H1 (cell line): ENCODE results near the gene OTOS. TPM values are rescaled to one million over a fixed set of nuclear protein-coding genes. Genes with fewer than 3 reads are reported as not detected.

Experiments
- CTCF ChIA-PET: fragments of 300-600 bp; sonication (Branson Sonifier 250); formaldehyde crosslinking; loops from one replicate; lab custom pipeline; 2021; ENCODE audit not compliant: partially characterized antibody; lab: Charles Lee
- POLR2A ChIA-PET: fragments of 300-600 bp; sonication (Branson Sonifier 250); formaldehyde crosslinking; loops from one replicate; lab custom pipeline; 2021; ENCODE audit warnings: inconsistent platforms; ENCODE audit not compliant: partially characterized antibody; lab: Charles Lee
- DNase-seq, 2 experiments: peaks; one replicate each; pipeline versions ENCODE4 v3.0.0 to v3.0.0-alpha.2; 2010 to 2022; ENCODE audit warnings: low spot score in 2 of 2, low read depth in 1 of 2, mixed read lengths in 1 of 2
- FAIRE-seq: peaks from 2 replicates; lab custom pipeline; 2011; peaks lifted over from hg19 to GRCh38; lab: Jason Lieb, UNC
- H2AFZ ChIP-seq: 2 replicates; pipeline ENCODE4 v1.8.1; 2012; ENCODE audit warnings: low read length, inconsistent platforms
- H2AK5ac ChIP-seq: 2 replicates; pipeline ENCODE4 v1.6.1; 2013; ENCODE audit warnings: low read depth, low read length
- H2BK120ac ChIP-seq: replicated peaks from 2 replicates; pipeline ENCODE3; 2013; ENCODE audit warnings: low read depth, low read length, inconsistent platforms
- H2BK12ac ChIP-seq: 2 replicates; pipeline ENCODE4 v1.6.1; 2013; ENCODE audit warnings: low read depth, low read length
- H2BK15ac ChIP-seq: 2 replicates; pipeline ENCODE4 v1.6.1; 2013; ENCODE audit warnings: low read length
- H2BK20ac ChIP-seq: 2 replicates; pipeline ENCODE4 v1.6.1; 2013; ENCODE audit warnings: low read length
- H2BK5ac ChIP-seq: 2 replicates; pipeline ENCODE4 v1.6.1; 2013; ENCODE audit warnings: low read depth, low read length
- H3K14ac ChIP-seq: 2 replicates; pipeline ENCODE4 v1.6.1; 2013; ENCODE audit warnings: inconsistent platforms; ENCODE audit not compliant: insufficient read length
- H3K18ac ChIP-seq: 2 replicates; pipeline ENCODE4 v1.6.1; 2013; ENCODE audit warnings: low read length; ENCODE audit errors: extremely low read depth
- H3K23ac ChIP-seq: 2 replicates; pipeline ENCODE4 v1.6.1; 2013; ENCODE audit warnings: inconsistent platforms; ENCODE audit not compliant: insufficient read length
- H3K23me2 ChIP-seq: 2 replicates; pipeline ENCODE4 v1.6.1; 2013; ENCODE audit warnings: low read depth, low read length
- H3K27ac ChIP-seq: 2 replicates; pipeline ENCODE4 v1.6.1; 2011; ENCODE audit warnings: low read depth, low read length, inconsistent platforms
- H3K27me3 ChIP-seq, 4 experiments: replicated peaks in 1 of 4; 1 replicate in 1 of 4; 2 replicates in 3 of 4; pipeline versions ENCODE4 v1.6.1 to v1.8.1; 2011 to 2013; ENCODE audit warnings: low read length in 3 of 4, mild to moderate bottlenecking in 3 of 4, inconsistent platforms in 2 of 4, mixed read lengths in 2 of 4, moderate library complexity in 1 of 4; ENCODE audit not compliant: control insufficient read depth in 3 of 4, insufficient read depth in 3 of 4; ENCODE audit errors: extremely low read depth in 1 of 4
- H3K36me3 ChIP-seq, 4 experiments: 2 replicates each; pipeline versions ENCODE4 v1.6.1 to v1.8.1; 2011 to 2013; ENCODE audit warnings: mild to moderate bottlenecking in 4 of 4, low read length in 3 of 4, moderate library complexity in 2 of 4, control low read depth in 1 of 4, inconsistent platforms in 1 of 4; ENCODE audit not compliant: insufficient read depth in 4 of 4, control insufficient read depth in 2 of 4
- H3K4ac ChIP-seq: replicated peaks from 2 replicates; pipeline ENCODE3; 2013; ENCODE audit warnings: low read length, low read depth, mixed read lengths, inconsistent platforms; ENCODE audit not compliant: insufficient read length
- H3K4me1 ChIP-seq, 4 experiments: replicated peaks in 1 of 4; 1 replicate in 1 of 4; 2 replicates in 3 of 4; pipeline versions ENCODE4 v1.6.1 to v1.8.1; 2011 to 2013; ENCODE audit warnings: low read length in 3 of 4, inconsistent platforms in 2 of 4, mixed read lengths in 1 of 4; ENCODE audit not compliant: insufficient read depth in 4 of 4, control insufficient read depth in 3 of 4
- H3K4me2 ChIP-seq, 2 experiments: 2 replicates each; pipeline versions ENCODE4 v1.6.1 to v1.8.1; 2011 to 2013; ENCODE audit warnings: low read depth in 2 of 2, low read length in 2 of 2, control low read depth in 1 of 2, inconsistent platforms in 1 of 2, mild to moderate bottlenecking in 1 of 2; ENCODE audit not compliant: insufficient read depth in 1 of 2
- H3K4me3 ChIP-seq, 4 experiments: fragments of 200-600, 300-600 bp in 1 of 4; sonication (generic), shearing (Covaris generic), sonication (Bioruptor Twin) in 1 of 4; 2 replicates each; pipeline versions ENCODE4 v1.5.1 to v1.8.1; 2011 to 2016; ENCODE audit warnings: low read length in 4 of 4, low read depth in 3 of 4, control low read depth in 2 of 4, inconsistent platforms in 2 of 4, mild to moderate bottlenecking in 2 of 4, mixed read lengths in 1 of 4, moderate library complexity in 1 of 4; ENCODE audit not compliant: insufficient read depth in 2 of 4; ENCODE audit errors: extremely low read depth in 1 of 4
- H3K56ac ChIP-seq: replicated peaks from 2 replicates; pipeline ENCODE3; 2013; ENCODE audit warnings: low read depth, mild to moderate bottlenecking, mixed read lengths, low read length, inconsistent platforms; ENCODE audit not compliant: insufficient read length
- H3K79me1 ChIP-seq: 2 replicates; pipeline ENCODE4 v1.6.1; 2013; ENCODE audit warnings: low read depth, low read length, control low read depth
- H3K79me2 ChIP-seq, 2 experiments: 2 replicates each; pipeline versions ENCODE4 v1.6.1 to v1.8.1; 2012 to 2013; ENCODE audit warnings: low read length in 2 of 2, mild to moderate bottlenecking in 2 of 2, inconsistent platforms in 1 of 2; ENCODE audit not compliant: insufficient read depth in 2 of 2, control insufficient read depth in 1 of 2
- H3K9ac ChIP-seq, 4 experiments: replicated peaks in 1 of 4; 1 replicate in 1 of 4; 2 replicates in 3 of 4; pipeline versions ENCODE4 v1.6.1 to v1.8.1; 2011 to 2013; ENCODE audit warnings: low read depth in 3 of 4, low read length in 3 of 4, control low read depth in 2 of 4, mild to moderate bottlenecking in 2 of 4, moderate library complexity in 2 of 4, inconsistent platforms in 1 of 4; ENCODE audit errors: extremely low read depth in 1 of 4
- H3K9me3 ChIP-seq, 2 experiments: 2 replicates each; pipeline versions ENCODE4 v1.6.1 to v1.8.1; 2012 to 2013; ENCODE audit warnings: mild to moderate bottlenecking in 2 of 2, moderate library complexity in 2 of 2, control low read depth in 1 of 2, inconsistent platforms in 1 of 2, low read depth in 1 of 2, low read length in 1 of 2, mixed read lengths in 1 of 2; ENCODE audit not compliant: insufficient read depth in 2 of 2
- H4K20me1 ChIP-seq, 2 experiments: replicated peaks in 1 of 2; 2 replicates each; pipeline versions ENCODE3 to v1.8.1; 2011 to 2013; ENCODE audit warnings: inconsistent platforms in 2 of 2, low read length in 2 of 2, mild to moderate bottlenecking in 1 of 2; ENCODE audit not compliant: insufficient read depth in 2 of 2, control insufficient read depth in 1 of 2
- H4K5ac ChIP-seq: 2 replicates; pipeline ENCODE4 v1.6.1; 2013; ENCODE audit warnings: low read length, low read depth, mixed read lengths, inconsistent platforms; ENCODE audit not compliant: insufficient read length
- H4K8ac ChIP-seq: 2 replicates; pipeline ENCODE4 v1.8.0; 2013; ENCODE audit warnings: mild to moderate bottlenecking, moderate library complexity, low read length, inconsistent platforms; ENCODE audit not compliant: insufficient read depth; ENCODE audit errors: extremely low read depth
- H4K91ac ChIP-seq: replicated peaks from 2 replicates; pipeline ENCODE3; 2013; ENCODE audit warnings: low read length, mixed read lengths, inconsistent platforms; ENCODE audit not compliant: insufficient read length
- SP4 ChIP-seq: IDR thresholded peaks from 2 replicates; pipeline ENCODE4 v1.6.1; 2012; ENCODE audit warnings: low read length, inconsistent platforms
- TBP ChIP-seq: IDR thresholded peaks from 2 replicates; pipeline ENCODE4 v1.6.1; 2011; ENCODE audit warnings: low read depth, low read length, improper control_type of control experiment
- WGBS, 2 experiments: shearing (Covaris generic) in 1 of 2; methylation state at CpG; one replicate each; pipeline versions ENCODE4 v1.1.6 to v1.1.7; 2013 to 2015; ENCODE audit warnings: low lambda C conversion rate in 2 of 2, mixed read lengths in 2 of 2, inconsistent platforms in 1 of 2, low coverage in 1 of 2, missing lambda C conversion rate in 1 of 2; ENCODE audit not compliant: insufficient replicate concordance in 2 of 2, insufficient coverage in 1 of 2, insufficient read length in 1 of 2; ENCODE audit errors: extremely low coverage in 1 of 2, missing lambda C conversion rate in 1 of 2; 5-methylcytosine and 5-hydroxymethylcytosine counted together
- polyA plus RNA-seq, 7 experiments: library from polyadenylated mRNA; depleted of rRNA in 3 of 7; stranded (reverse) in 5 of 7; unstranded in 2 of 7; fragments of >200 nt in 5 of 7; fragments of 200-250 nt in 2 of 7; gene quantifications; 1 replicate in 5 of 7; 2 replicates in 1 of 7; 4 replicates in 1 of 7; pipeline versions ENCODE4 v1.2.1 to v1.2.3, GENCODE V29; 2011 to 2013; ENCODE audit warnings: missing spikeins in 2 of 7, mixed read lengths in 2 of 7
- total RNA-seq: library from RNA; stranded (reverse); fragmentation: NEBNext Ultra II Directional; extraction: Animal tissue kit (Norgen Biotek cat#: 25700); gene quantifications from 2 replicates; pipeline ENCODE4 v1.2.1, GENCODE V29; 2021

The OTOS gene
- total and polyA plus RNA-seq, 2 of the 8 experiments (the other 6 are each of a cell fraction or from before 2014, with no cell fraction given) = 0.17 TPM; not detected in 1

DNA sequence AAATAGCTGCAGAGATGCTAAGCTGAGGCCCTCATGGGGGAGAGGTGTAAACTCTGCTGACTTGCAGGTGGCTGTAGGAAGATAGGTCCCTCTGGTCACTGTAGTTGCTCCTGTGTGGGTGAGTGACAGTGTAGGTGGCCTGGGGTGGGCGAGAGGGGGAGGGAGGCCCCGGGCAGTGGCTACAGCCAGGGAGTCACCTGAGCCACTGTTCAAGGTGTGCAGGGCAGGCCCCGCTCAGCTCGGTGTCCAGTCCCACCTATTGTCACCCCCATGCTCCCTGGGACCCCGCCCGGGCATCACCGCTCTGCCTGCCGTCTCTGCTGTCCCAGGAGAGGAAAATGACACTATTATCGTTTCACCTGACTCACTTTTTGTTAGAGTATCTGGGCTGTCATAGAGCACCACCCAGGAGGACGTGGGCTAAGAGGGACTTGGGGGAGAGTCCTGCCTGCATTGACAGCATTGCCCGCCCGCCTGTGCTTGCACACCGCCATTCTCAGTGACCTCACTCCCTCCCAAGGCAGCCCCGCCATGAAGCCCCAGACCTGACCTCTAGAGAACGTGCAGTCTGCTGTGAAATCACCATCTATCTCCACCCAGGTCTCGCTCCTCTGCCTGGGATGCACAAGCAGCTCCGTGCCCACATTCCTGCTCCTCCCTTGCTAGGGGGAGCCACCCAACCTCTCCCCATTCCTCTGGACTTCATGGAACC lies 33.5 kb downstream of the OTOS start:
- Histone ChIP-seq H2BK5ac (no peak overlapping the region), H3K79me1 (no peaks in the 10 kb centered on the region), H2AFZ (peak overlapping the region; percentile 32; the same call in 1 of the 2 replicates), H3K4ac (no peak overlapping the region), H3K9ac (no peak overlapping the region), H3K79me2 (no peaks in the 10 kb centered on the region), H2BK20ac (no peak overlapping the region), H3K23ac (no peak overlapping the region), H3K9me3 (no peaks in the 10 kb centered on the region), H3K4me1 (no peaks in the 10 kb centered on the region), H4K91ac (no peak overlapping the region), H3K27me3 (no peaks in the 10 kb centered on the region; a peak in 1 of 7 replicates), H2BK120ac (no peak overlapping the region), H3K18ac (no peak overlapping the region), H4K8ac (no peak overlapping the region), H3K4me2 (no peak overlapping the region), H2BK15ac (no peak overlapping the region), H2AK5ac (no peak overlapping the region), H3K56ac (no peak overlapping the region), H3K36me3 (no peaks in the 10 kb centered on the region), H3K23me2 (no peaks in the 10 kb centered on the region), H3K27ac (no peak overlapping the region), H2BK12ac (no peak overlapping the region), H3K4me3 (no peak overlapping the region), H3K14ac (no peak overlapping the region), H4K20me1 (no peaks in the 10 kb centered on the region), H4K5ac (no peak overlapping the region)
- no peak for FAIRE-seq
- DNase-seq = no peak
- ChIA-PET POLR2A (no interaction called here), CTCF (interaction anchor here (2.0 kb wide), 1 partner anchor 11 kb away, joined by 4 read pairs; no protein-coding TSS in a partner anchor)
- TF ChIP-seq TBP (no peak), SP4 (no peak)
- 87% methylated on average over 15 of the region's 17 CpGs; no CpG with 5 or more reads in 1 of the 2 experiments for WGBS, 2 experiments
